SU-DHL-6 (cell line): ENCODE measurements around the gene TMC6.

Experiments
- CTCF ChIP-seq: fragments of 200-600 bp; sonication (generic); IDR thresholded peaks from one replicate; pipeline ENCODE4 v1.5.1; 2017; ENCODE audit warnings: antibody characterized with exemption, mild to moderate bottlenecking, low read length, moderate library complexity; ENCODE audit not compliant: insufficient read depth, poor library complexity, severe bottlenecking
- EZH2phosphoT487 ChIP-seq: fragments of 200-600 bp; sonication (generic), shearing (Covaris generic); conservative IDR thresholded peaks from 2 replicates; pipeline ENCODE4 v1.6.1; 2018; ENCODE audit warnings: mild to moderate bottlenecking, antibody characterized with exemption, low read length, moderate library complexity, mixed read lengths

- TF ChIP-seq CTCF (no peak), EZH2phosphoT487 (no peak)
Measured at GRCh38 chr17:78088529-78088928, 40.0 kb downstream of the TMC6 start.
